SK-N-SH (cell line): Measurements from ENCODE around the gene CHIC2.
"Not testable (repeated sequence)": the region's sequence is repeated elsewhere in the genome, so short reads cannot be mapped to it uniquely, and the experiment has no call there.

ENCODE experiments used
- CHD2 ChIP-seq: fragments of 150-350 bp; IDR thresholded peaks from 2 replicates; pipeline ENCODE4 v1.6.1; 2018; ENCODE audit warnings: low read length; ENCODE audit not compliant: partially characterized antibody
- CTCF ChIP-seq: fragments of 200-600 bp; sonication (generic); IDR thresholded peaks from 2 replicates; pipeline ENCODE4 v1.6.1; 2017; ENCODE audit warnings: antibody characterized with exemption, mild to moderate bottlenecking, moderate library complexity
- FOXJ3 ChIP-seq: sonication (generic); formaldehyde crosslinking; IDR thresholded peaks from 2 replicates; pipeline ENCODE4 v1.5.1; 2020; ENCODE audit warnings: mild to moderate bottlenecking, missing genetic modification reagents
- FOXM1 ChIP-seq: IDR thresholded peaks from 2 replicates; pipeline ENCODE4 v1.4.0; 2012; ENCODE audit warnings: low read depth, mild to moderate bottlenecking
- GABPA ChIP-seq: IDR thresholded peaks from 2 replicates; pipeline ENCODE4 v1.4.0; 2012; ENCODE audit warnings: low read depth, mild to moderate bottlenecking
- JUND ChIP-seq: IDR thresholded peaks from 2 replicates; pipeline ENCODE4 v1.4.0; 2012
- MAX ChIP-seq: IDR thresholded peaks from 2 replicates; pipeline ENCODE4 v1.4.0; 2012; ENCODE audit warnings: low read depth
- POLR2AphosphoS5 ChIP-seq: IDR thresholded peaks from 2 replicates; pipeline ENCODE4 v1.6.1; 2012; ENCODE audit warnings: low read depth, low read length
- RAD21 ChIP-seq: IDR thresholded peaks from 2 replicates; pipeline ENCODE4 v1.6.1; 2012; ENCODE audit warnings: mild to moderate bottlenecking, low read length
- RCOR1 ChIP-seq: fragments of 150-350 bp; IDR thresholded peaks from 2 replicates; pipeline ENCODE4 v1.6.1; 2017; ENCODE audit warnings: antibody characterized with exemption, low read length
- SIN3A ChIP-seq: IDR thresholded peaks from 2 replicates; pipeline ENCODE4 v1.6.1; 2012; ENCODE audit warnings: low read depth, mild to moderate bottlenecking, low read length, moderate library complexity, borderline replicate concordance
- SMC3 ChIP-seq: IDR thresholded peaks from 2 replicates; pipeline ENCODE4 v1.6.1; 2012; ENCODE audit warnings: low read depth, low read length, improper control_type of control experiment
- USF2 ChIP-seq: fragments of 150-350 bp; IDR thresholded peaks from 2 replicates; pipeline ENCODE4 v1.6.1; 2017; ENCODE audit warnings: antibody characterized with exemption, low read length, low read depth, borderline replicate concordance
- YY1 ChIP-seq: IDR thresholded peaks from 2 replicates; pipeline ENCODE4 v1.4.0; 2012; ENCODE audit warnings: low read depth, mild to moderate bottlenecking

- TF ChIP-seq CTCF; RAD21; GABPA; USF2; CHD2; SIN3A; MAX; YY1; POLR2AphosphoS5; FOXJ3 (CRISPR knock-in tag); RCOR1; JUND; SMC3; FOXM1: not testable (repeated sequence)
Measured at GRCh38 chr4:54043630-54044029, 20.8 kb downstream of the CHIC2 start.
